SIG-M5 (cell line): Measurements from ENCODE around the gene HCN2.

Experiments used
- DNase-seq: peaks from one replicate; lab custom pipeline; 2025; lab: John Stamatoyannopoulos, UW

The HCN2 gene

DNA sequence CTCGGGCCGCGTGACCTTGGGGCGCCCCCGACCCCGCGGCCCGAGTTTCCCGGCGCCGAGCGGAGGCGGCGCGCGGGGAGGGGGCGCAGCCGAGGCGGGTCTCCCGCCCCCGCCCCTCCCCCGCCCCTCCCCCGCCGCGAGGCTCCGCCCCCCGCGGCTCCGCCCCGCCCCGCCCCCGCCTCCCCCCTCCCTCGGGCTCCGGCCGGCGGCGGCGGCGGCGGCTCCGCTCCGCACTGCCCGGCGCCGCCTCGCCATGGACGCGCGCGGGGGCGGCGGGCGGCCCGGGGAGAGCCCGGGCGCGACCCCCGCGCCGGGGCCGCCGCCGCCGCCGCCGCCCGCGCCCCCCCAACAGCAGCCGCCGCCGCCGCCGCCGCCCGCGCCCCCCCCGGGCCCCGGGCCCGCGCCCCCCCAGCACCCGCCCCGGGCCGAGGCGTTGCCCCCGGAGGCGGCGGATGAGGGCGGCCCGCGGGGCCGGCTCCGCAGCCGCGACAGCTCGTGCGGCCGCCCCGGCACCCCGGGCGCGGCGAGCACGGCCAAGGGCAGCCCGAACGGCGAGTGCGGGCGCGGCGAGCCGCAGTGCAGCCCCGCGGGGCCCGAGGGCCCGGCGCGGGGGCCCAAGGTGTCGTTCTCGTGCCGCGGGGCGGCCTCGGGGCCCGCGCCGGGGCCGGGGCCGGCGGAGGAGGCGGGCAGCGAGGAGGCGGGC lies at the start of gene HCN2:
HCN2 (plus strand) TSS at position 189 of the 703 bp plus-strand sequence; CDS start at position 254, 65 bp downstream.
- no peak for DNase-seq

DNA sequence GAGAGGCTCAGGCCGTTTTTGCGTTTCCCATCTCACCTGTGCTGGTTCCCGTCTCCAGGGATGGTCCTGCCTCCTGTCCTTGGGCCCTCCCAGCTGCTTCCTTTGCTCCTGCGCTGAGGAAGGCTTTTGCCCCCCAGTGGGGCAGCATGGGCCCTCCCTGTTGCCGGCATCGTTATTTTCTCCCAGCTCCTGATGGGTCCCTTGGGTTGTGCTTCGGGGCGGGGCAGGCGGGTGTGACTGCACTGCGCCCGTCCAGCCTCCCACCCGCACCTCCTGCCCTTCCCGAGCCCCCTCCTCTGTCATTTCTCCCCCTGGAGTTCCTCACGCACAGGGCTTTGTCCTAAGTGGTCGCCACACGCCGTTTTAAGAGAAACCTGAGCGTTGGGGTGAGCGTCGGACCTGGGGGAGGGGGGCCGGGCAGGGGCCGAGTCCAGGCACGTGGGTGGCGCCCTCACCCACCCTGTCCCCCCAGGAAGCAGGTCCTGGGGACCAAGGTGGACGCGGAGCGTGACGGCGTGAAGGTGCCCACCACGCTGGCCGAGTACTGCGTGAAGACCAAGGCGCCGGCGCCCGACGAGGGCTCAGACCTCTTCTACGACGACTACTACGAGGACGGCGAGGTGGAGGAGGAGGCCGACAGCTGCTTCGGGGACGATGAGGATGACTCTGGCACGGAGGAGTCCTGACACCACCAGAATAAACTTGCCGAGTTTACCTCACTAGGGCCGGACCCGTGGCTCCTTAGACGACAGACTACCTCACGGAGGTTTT lies 48.6 kb upstream of the HCN2 start:
- no peak for DNase-seq

DNA sequence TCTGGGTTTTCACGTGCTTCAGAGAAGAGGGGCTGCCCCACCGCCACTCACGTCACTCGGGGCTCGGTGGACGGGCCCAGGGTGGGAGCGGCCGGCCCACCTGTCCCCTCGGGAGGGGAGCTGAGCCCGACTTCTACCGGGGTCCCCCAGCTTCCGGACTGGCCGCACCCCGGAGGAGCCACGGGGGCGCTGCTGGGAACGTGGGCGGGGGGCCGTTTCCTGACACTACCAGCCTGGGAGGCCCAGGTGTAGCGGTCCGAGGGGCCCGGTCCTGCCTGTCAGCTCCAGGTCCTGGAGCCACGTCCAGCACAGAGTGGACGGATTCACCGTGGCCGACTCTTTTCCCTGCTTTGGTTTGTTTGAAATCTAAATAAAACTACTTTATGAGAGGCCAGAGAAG lies 48.0 kb upstream of the HCN2 start:
- DNase-seq: no peak

DNA sequence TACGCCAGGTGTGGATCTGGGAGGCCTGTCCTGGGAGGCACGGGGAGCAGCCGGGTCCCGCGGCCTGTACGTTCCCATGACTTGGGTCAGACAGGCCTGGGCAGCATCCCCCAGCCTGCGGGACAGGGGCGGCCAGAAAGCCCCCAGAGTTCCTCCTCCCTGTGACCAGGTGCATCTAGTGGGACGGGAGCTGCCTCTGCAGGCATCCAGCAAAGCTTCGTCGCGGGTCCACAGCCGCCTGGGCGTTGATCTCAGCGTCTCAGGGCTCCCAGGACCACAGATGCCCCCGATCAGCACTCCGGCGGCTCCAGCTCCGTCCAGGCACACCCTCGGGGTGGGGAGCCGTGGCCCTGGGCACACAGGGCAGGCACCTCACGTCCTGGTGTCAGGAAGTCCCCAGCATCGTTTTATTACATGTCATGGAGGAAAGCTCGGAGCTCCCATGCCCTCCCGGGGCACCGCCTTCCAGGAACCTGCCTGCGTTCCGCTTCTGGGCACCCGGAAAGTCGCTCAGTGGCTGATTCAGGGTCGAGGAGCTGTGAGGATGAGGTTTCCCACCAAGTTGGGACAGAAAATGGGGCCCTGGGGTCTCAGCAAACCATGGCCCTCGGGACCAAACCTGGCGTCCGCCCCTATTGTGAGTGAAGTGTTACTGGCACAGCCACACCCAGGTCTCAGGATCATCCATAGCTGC lies 47.4 kb upstream of the HCN2 start:
- no peak for DNase-seq

DNA sequence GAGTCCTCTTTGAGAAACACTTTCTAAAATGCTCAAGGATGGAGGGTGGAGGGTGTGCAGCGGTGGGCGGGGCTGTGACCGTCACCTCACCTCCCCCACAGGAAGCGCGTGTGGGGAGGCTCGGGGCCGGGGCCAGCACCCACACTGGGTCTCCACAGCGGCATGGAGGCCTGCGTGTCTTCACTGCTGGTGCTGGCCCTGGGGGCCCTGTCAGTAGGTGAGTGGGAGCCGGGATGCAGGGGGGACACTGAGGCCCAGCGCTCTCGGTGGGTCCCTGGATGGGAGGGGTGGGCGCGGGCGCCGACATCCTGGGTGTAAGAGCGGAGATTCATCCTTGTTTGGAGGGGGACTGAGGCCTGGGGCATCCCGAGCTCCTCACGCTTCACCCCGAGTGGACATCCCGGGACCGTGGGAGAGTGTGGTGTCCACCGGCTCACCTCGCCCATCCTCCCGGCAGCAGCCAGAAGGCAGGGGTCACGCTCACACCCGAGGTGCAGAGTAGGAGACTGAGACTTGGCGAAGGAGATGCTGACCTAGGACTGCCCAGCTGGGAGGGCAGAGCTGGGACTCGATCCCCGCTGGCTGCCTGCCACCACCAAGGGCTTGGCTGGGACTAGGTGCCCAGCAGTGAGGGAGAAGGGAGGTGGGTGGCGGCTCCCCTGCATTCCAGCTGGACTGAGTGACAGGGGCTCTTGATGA lies 45.6 kb upstream of the HCN2 start, which contains the start of gene GZMM:
GZMM (plus strand) TSS at position 144 of the 699 bp plus-strand sequence; CDS start at position 163, 19 bp downstream.
- no peak for DNase-seq

DNA sequence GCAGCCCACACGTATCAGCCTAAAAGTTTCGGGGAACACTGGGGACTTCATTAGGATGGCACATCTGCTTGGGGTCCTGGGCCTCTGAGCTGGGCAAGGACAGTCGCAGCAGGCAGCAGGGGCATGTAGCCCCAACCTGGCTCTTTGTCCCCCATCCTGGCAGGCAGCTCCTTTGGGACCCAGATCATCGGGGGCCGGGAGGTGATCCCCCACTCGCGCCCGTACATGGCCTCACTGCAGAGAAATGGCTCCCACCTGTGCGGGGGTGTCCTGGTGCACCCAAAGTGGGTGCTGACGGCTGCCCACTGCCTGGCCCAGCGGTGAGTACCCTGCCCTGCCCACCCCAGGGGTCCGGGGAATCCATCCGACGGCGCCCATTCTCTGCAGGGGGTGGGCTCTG lies 42.6 kb upstream of the HCN2 start:
- DNase-seq: no peak

DNA sequence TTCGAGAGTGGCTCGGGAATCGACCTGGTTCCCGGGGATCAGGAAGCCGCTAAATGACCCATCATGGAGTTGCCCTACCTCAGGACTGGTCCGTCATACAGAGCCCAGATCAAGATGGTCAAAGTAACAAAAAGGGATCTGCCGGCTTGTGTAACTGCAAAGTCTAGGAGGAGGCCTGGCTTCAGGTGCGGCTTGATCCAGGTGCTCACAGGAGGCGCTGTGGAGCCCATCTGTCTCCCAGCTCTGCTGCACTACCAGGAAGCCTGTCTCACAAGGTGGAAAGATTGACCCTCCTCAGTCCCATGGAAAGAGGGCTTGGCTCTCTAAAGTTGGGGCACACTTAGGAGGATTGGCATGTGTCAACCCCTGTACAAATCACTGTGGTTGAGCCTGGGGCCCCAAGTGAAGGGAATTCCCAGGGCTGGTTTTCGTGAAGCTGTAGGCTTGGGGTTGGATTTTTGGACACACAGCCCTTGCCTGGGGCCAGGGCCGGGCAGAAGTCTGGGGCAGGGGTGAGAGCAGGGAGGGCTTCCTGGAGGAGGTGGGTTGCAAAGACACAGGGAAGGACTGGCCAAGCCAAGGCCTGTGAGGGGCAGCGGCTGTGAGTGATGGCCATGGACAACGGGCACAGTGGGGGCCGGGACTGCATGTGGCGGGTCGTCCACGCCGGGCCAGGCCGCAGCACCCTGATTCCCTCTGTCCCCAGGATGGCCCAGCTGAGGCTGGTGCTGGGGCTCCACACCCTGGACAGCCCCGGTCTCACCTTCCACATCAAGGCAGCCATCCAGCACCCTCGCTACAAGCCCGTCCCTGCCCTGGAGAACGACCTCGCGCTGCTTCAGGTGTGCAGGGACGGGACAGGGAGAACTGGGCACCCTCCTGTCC lies 41.6 kb upstream of the HCN2 start:
- no peak for DNase-seq

DNA sequence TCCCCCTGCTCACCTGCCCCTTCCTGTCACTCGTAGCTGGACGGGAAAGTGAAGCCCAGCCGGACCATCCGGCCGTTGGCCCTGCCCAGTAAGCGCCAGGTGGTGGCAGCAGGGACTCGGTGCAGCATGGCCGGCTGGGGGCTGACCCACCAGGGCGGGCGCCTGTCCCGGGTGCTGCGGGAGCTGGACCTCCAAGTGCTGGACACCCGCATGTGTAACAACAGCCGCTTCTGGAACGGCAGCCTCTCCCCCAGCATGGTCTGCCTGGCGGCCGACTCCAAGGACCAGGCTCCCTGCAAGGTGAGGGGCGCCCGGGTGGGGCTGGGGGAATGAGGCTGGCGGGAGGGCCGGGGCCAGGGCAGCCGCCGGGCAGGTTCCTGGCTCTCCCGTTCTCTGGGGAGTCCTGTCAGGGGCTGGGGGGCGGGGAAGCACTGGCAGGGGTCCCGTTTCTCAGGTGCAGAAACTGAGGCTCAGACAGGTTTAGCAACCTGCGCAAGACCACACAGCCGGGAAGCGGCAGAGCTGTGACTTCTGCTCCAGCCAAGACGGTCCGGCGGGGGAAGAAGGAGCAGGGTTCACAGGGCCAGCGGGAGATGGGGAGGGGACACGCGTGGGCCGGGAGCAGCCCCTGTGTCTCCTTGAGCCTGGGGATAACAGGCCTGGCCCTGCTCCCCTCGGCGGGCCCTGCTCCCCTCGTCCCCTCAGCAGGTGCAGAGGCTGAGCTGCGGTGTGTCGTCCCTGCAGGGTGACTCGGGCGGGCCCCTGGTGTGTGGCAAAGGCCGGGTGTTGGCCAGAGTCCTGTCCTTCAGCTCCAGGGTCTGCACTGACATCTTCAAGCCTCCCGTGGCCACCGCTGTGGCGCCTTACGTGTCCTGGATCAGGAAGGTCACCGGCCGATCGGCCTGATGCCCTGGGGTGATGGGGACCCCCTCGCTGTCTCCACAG lies 40.5 kb upstream of the HCN2 start:
- no peak for DNase-seq

DNA sequence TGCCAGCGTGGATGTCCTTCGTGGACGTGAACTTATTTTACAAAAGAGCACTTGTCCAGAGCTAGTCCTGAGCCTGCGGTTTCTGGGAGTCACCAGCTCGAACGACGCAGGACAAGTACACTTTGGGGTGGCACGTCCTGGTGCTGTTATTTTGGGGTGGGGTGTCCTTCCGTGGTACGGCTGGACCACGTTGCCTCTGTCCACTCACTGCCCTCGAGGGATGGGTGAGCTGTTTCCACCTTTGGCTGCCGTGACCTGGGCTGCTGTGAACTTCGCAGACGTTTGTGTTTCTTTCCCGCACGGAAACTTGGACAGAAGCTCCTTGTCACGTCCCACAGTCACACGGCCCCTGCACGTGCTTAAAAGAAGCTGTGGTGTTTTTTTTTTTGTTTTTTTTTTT lies 34.9 kb upstream of the HCN2 start:
- DNase-seq: no peak

DNA sequence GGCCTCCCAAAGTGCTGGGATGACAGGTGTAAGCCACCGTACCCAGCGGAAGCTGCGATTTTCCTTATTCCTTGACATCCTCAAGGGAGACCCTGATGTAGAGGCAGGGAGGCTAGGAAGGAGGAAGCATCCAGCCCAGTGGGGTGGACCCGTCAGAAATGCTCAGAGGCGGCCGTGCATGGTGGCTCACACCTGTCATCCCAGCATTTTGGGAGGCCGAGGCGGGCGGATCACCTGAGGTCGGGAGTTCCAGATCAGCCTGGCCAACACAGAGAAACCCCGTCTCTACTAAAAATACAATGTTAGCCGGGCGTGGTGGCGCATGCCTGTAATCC lies 34.2 kb upstream of the HCN2 start:
- no peak for DNase-seq

DNA sequence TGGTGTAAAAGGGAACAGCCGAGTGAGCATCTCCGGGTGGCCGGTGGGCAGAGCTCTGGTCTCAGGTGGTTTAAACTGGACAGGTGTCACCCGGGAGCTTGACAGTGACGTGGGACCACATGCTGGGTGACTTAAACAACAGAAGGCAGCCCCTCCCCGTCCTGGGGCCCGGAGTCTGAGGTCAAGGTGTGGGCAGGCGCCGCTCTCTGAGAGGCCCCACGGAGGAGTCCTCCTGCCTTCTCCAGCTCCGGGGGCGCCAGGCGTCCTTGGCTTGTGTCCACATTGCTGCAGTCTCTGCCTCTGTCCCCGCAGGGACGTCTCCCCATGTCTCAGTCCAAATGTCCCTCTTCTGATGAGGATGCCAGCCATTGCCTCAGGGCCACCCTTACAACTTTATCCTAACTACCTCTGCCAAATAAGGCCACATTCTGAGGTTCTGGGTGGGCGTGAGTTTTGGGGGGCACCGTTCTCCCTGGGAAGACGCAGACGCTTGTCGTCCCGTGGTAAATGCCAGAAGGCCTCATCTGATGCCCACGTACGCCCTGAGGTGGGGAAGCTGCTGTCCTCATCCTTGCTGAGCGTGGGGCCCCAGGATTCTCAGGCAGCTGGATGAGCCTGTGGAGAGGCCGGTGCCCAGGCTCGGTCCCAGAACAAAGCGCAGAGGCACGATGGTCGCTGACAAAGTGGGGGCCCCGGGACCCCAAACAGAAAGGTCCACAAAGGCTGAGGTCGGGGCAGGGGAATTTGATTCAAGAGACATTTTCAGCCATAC lies 32.9 kb upstream of the HCN2 start:
- DNase-seq: no peak

DNA sequence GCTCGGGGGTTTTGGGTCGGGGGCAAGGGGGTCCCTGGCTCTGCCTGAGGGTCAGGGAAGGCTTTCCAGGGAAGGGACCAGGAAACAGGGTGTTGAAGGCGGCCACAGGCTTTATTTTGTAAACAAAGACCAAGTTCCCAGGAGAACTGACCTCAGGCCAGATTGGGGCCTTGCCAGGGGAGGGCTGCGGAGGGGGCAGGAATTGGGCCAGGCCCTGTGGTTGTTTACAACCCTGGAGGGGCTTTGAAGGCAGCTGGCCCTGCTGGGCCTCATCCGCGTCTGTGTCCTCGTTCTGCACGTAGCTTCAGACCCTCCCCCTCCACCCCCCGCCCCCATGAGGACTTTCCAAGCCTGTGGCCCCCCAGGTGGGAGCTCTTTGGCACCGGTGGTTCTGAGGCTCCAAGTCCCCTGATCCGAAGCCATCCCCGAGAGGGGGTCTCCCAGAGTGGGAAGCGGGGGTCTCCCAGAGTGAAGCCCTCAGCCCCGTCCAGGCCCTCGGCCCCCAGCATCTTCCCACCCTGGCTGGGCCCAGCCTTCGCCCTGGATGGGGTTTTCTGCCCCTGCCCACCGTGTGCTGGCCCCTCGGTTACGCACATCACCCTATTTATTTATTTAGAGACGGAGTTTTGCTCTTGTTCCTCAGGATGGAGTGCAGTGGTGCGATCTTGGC lies 30.8 kb upstream of the HCN2 start:
- no peak for DNase-seq

DNA sequence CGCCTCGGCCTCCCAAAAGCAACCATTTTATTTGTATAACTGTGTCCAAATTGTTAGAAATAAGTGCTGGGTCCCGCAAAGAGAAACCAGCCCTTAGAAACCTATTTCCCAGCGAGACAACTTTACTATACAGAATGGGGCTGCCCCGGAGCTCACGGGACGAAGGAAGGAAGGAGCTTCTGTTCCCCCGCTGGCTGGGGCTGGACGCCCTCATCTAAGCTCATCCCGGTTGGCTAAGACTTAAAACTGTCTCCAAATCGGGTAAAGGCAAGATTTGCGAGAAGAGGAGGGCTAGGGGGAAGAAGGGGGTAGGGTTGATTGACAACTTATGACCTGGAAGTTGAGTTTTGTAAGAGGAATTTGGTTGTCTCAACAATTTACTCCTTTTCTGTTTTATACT lies 29.6 kb upstream of the HCN2 start:
- no peak for DNase-seq

DNA sequence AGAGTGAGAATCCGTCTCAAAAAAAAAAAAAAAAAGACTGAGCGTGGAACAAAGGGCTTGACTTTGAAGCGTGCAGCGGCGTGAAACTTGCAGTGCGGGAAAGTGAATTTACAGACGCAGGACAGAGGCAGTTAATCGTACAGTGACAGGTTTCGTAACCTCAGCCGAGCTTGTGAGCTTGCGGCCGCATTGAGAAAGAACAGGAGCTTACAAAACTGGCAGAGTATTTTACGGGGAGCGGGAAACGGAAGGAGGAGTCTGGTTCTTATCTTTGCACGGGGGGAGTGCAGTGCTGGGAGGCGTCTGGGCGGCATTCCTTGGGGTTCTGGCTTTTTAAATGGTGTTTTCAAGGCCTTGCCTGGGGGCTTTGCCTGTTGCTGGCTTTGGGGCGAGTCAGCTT lies 23.3 kb upstream of the HCN2 start:
- DNase-seq: peak; percentile 92

DNA sequence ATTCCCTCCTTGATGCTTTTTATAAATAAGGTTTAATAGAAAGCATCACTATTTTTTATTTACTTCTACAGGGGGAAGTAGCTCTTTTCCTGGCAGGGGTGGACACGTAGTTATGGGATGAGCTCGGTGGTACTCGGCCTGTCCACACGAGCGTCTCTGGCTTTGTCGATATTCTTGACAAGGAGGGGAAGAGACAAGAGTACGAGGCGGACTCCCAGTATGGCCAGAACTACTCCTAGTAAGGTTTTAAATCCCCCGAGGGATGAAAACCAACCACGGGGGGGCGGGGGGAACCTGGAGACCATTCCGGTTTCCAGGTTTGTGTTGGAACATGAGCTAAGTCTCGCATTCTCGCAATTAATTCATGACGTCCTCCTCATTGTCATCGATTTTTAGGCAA lies 22.8 kb upstream of the HCN2 start:
- DNase-seq: no peak

DNA sequence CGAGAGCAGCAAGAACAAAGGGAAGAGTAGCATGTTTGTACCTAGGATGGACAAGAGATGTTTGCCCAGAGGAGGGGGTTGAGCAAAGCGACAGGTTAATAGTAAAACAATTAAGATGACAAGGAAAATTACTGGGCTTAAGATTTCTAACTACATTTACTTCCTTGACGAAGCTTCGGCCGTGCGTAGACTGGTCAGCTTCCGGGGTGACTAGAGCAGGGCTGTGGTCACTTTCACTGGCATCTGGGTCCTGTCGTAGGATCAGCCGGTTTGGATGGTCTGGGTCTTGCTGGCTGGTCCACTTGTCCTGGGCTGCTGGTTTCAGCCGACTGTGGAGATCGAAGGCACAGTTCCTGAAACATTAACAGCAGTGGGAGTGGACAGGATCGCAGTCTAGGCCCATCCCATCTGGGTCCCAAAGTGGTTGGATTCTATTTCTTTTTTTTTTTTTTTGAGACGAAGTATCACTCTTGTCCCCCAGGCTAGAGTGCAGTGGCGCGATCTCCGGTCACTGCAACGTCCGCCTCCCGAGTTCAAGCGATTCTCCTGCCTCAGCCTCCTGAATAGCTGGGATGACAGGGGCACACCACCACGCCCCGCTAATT lies 22.3 kb upstream of the HCN2 start:
- no peak for DNase-seq

DNA sequence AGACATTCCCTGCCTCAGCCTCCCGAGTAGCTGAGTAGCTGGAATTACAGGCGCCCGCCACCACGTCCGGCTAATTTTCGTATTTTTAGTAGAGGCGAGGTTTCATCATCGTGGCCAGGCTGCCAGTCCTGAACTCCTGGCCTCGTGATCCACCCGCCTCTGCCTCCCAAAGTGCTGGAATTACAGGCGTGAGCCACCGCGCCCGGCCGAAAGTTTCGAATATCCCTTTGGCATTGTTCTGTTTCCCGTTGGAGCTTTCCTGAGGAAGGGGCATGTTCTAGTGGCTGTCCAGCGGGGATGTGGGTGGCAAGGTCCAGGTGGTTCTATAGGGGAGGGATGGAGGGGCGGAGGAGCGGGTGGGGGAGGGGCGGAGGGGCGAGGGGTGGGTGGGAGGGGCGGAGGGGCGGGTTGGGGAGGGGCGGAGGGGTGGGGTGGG lies 19.4 kb upstream of the HCN2 start:
- no peak for DNase-seq

DNA sequence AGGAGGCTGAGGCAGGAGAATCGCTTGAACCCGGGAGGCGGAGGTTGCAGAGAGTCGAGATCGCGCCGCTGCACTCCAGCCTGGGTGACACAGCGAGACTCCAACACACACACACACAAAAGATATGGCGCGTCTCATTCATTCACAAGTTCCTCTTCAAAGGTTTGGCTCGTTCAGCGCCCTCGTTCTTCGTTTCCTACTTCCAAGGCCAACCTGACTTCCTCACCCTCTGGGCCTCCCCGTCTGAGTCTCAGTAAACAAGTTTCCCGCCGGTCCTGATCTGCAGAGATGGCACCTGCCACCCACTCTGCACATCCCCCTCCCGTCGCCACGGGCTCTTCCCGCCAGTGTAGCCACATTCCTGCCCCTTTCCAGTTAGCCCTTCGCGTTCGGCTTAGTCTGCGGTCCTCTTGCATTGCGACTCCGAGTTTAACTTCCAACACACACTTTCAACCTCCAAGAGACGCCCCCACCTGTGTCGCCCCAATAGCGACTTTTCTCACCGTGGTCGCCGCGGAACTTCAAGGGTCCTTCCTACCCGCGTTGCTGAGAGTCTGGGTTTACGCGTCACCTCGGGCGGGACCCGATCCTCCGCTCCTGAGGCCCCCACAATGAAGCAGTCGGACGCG lies 18.6 kb upstream of the HCN2 start:
- peak; percentile 31 for DNase-seq
